Ishikawa (cell line): ENCODE results near the gene CALHM1.

Source experiments
- CEBPB ChIP-seq: IDR thresholded peaks from 2 replicates; pipeline ENCODE4 v1.6.1; 2012
- CREB1 ChIP-seq: IDR thresholded peaks from 2 replicates; pipeline ENCODE4 v1.6.1; 2012; ENCODE audit warnings: low read depth
- EGR1 ChIP-seq: IDR thresholded peaks from 2 replicates; pipeline ENCODE4 v1.6.1; 2012
- EP300 ChIP-seq: IDR thresholded peaks from 2 replicates; pipeline ENCODE4 v1.6.1; 2012; ENCODE audit warnings: borderline replicate concordance
- FOXM1 ChIP-seq: IDR thresholded peaks from 2 replicates; pipeline ENCODE4 v1.6.1; 2012; ENCODE audit warnings: low read depth, borderline replicate concordance
- MAX ChIP-seq: IDR thresholded peaks from 2 replicates; pipeline ENCODE4 v1.6.1; 2012
- NFIC ChIP-seq: IDR thresholded peaks from 2 replicates; pipeline ENCODE4 v1.6.1; 2012
- RAD21 ChIP-seq: IDR thresholded peaks from 2 replicates; pipeline ENCODE4 v1.6.1; 2012; ENCODE audit warnings: low read depth
- REST ChIP-seq: IDR thresholded peaks from 2 replicates; pipeline ENCODE4 v1.6.1; 2012; ENCODE audit warnings: low read depth, mild to moderate bottlenecking
- TAF1 ChIP-seq: IDR thresholded peaks from 2 replicates; pipeline ENCODE4 v1.6.1; 2012; ENCODE audit warnings: low read depth, mild to moderate bottlenecking
- TCF12 ChIP-seq: IDR thresholded peaks from 2 replicates; pipeline ENCODE4 v1.6.1; 2012; ENCODE audit warnings: low read depth
- TEAD4 ChIP-seq: IDR thresholded peaks from 2 replicates; pipeline ENCODE4 v1.6.1; 2012
- USF1 ChIP-seq: IDR thresholded peaks from 2 replicates; pipeline ENCODE4 v1.6.1; 2012
- YY1 ChIP-seq: IDR thresholded peaks from 2 replicates; pipeline ENCODE4 v1.6.1; 2012; ENCODE audit warnings: low read depth
- ZBTB7A ChIP-seq: IDR thresholded peaks from 2 replicates; pipeline ENCODE4 v1.6.1; 2012; ENCODE audit warnings: low read depth

The CALHM1 gene

GRCh38 chr10:103441206-103441605 is 17.5 kb downstream of the CALHM1 start:
- no peak for TF ChIP-seq CREB1
- TF ChIP-seq TCF12 = no peak
- no peak for TF ChIP-seq TEAD4
- TF ChIP-seq EP300 = no peak
- TF ChIP-seq CEBPB = no peak
- TF ChIP-seq YY1 = no peak
- TF ChIP-seq MAX = no peak
- no peak for TF ChIP-seq ZBTB7A
- no peak for TF ChIP-seq EGR1
- no peak for TF ChIP-seq USF1
- no peak for TF ChIP-seq REST
- no peak for TF ChIP-seq RAD21
- TF ChIP-seq FOXM1 = no peak
- TF ChIP-seq NFIC = no peak
- no peak for TF ChIP-seq TAF1

GRCh38 chr10:103440416-103440815 is 18.3 kb downstream of the CALHM1 start:
- no peak for TF ChIP-seq TAF1
- TF ChIP-seq EP300 = no peak
- no peak for TF ChIP-seq TEAD4
- no peak for TF ChIP-seq REST
- TF ChIP-seq USF1 = no peak
- no peak for TF ChIP-seq MAX
- no peak for TF ChIP-seq ZBTB7A
- no peak for TF ChIP-seq EGR1
- TF ChIP-seq CREB1 = no peak
- no peak for TF ChIP-seq RAD21
- TF ChIP-seq TCF12 = no peak
- no peak for TF ChIP-seq YY1
- no peak for TF ChIP-seq FOXM1
- TF ChIP-seq CEBPB = no peak
- no peak for TF ChIP-seq NFIC

GRCh38 chr10:103439776-103440175 is 18.9 kb downstream of the CALHM1 start:
- TF ChIP-seq TCF12 = no peak

- no peak for TF ChIP-seq EGR1
Observed at GRCh38 chr10:103433858-103434257, 24.8 kb downstream of the CALHM1 start.

- TF ChIP-seq CREB1 (no peak), TCF12 (no peak), EP300 (no peak), REST (no peak), TAF1 (no peak), FOXM1 (no peak), CEBPB (no peak)
Observed at GRCh38 chr10:103431902-103432301, 26.8 kb downstream of the CALHM1 start.
